Measurements from ENCODE around the gene FAM20C. TPM values are rescaled to one million over a fixed set of nuclear protein-coding genes. Genes with fewer than 3 reads are reported as not detected.

FAM20C gene
- total RNA-seq, 1 experiment from 2014 or later: 87.9 TPM

DNA sequence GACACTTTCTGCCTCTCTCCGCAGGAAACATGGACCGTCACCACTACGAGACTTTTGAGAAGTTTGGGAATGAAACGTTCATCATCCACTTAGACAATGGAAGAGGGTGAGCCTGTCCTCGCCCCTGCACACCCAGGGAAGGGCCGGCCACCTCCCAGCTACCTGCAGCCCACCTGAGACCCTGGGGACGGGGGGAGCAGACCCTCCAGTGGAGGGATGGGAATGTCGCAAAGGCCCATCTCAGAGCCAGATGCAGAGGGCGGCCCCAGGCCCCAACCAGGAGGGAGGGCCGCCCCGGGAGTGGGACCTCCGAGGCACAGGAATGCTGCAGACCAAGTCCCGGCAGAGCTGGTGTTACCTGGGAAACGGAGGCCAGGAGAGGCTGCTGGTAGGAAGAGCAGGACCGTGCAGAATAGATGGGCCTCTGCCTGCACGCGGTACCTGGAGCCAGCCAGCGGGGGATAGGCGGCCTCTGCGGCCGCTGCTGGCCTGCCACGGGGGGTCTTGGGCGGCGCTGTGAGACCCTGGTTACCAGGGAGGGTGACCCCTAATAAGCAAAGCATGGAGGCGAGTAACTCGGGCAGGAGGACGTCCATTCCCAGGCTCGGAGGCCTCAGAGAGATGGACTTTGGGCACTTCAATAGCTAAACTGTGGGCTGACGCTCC, 64.7 kb downstream of the FAM20C start:
- Histone ChIP-seq H3K9me3 (ENCODE audit: low read length) (peaks cover 2% of the 10 kb centered on the region; the same call in 1 of the 2 replicates), H3K9ac (ENCODE audit: low read length) (no peak overlapping the region), H3K4me2 (ENCODE audit: low read length) (no peak overlapping the region), H3K4me3 (ENCODE audit: low read length) (no peak overlapping the region), H3K36me3 (ENCODE audit: low read depth, low read length) (peaks cover 26% of the 10 kb centered on the region), H2AFZ (ENCODE audit: low read length) (no peak overlapping the region), H3K27me3 (ENCODE audit: low read length) (no peaks in the 10 kb centered on the region), H3F3A (ENCODE audit: low read length, unreplicated experiment) (no peaks in the 10 kb centered on the region), H4K20me1 (ENCODE audit: low read length) (no peaks in the 10 kb centered on the region), H3K4me1 (ENCODE audit: insufficient read depth, low read length) (no peaks in the 10 kb centered on the region), H3K27ac (ENCODE audit: low read length) (no peak overlapping the region), H3K9me2 (replicated peaks; ENCODE audit: low read length) (no peaks in the 10 kb centered on the region), H3K79me2 (ENCODE audit: low read length) (no peaks in the 10 kb centered on the region)
- TF ChIP-seq CTCF (conservative IDR thresholded peaks at IDR 0.05; ENCODE audit: low read depth, low read length) (no peak), EZH2phosphoT487 (IDR thresholded peaks at IDR 0.05; ENCODE audit: borderline replicate concordance, low read length) (no peak), EZH2 (IDR thresholded peaks at IDR 0.05; ENCODE audit: low read length, unreplicated experiment) (no peak)
- ATAC-seq: no peak
- BruUV-seq (replicated peaks): no TSS peak
- no peak for DNase-seq
- intact Hi-C loops (cut with micrococcal nuclease): no loop called here
- POLR2A ChIA-PET (ENCODE audit: unreplicated experiment): no interaction called here
- CTCF ChIA-PET: no interaction called here

- no peaks in the 10 kb centered on the region for H3K4me1 ChIP-seq (ENCODE audit: insufficient read depth, low read length)
- no peak overlapping the region for H3K9ac ChIP-seq (ENCODE audit: low read length)
- H3K27ac ChIP-seq (ENCODE audit: low read length): no peak overlapping the region
- no peaks in the 10 kb centered on the region for H3F3A ChIP-seq (ENCODE audit: low read length, unreplicated experiment)
- BruUV-seq (replicated peaks): no TSS peak
- no peak overlapping the region for H2AFZ ChIP-seq (ENCODE audit: low read length)
- no peak overlapping the region for H3K4me3 ChIP-seq (ENCODE audit: low read length)
- ATAC-seq (no peak), DNase-seq (no peak)
- intact Hi-C loops (cut with micrococcal nuclease): no loop called here
- ChIA-PET POLR2A (ENCODE audit: unreplicated experiment) (no interaction called here), CTCF (no interaction called here)
- no peaks in the 10 kb centered on the region for H3K9me2 ChIP-seq (replicated peaks; ENCODE audit: low read length)
- no peaks in the 10 kb centered on the region for H4K20me1 ChIP-seq (ENCODE audit: low read length)
- no peaks in the 10 kb centered on the region for H3K79me2 ChIP-seq (ENCODE audit: low read length)
- no peak overlapping the region for H3K4me2 ChIP-seq (ENCODE audit: low read length)
- no peaks in the 10 kb centered on the region for H3K27me3 ChIP-seq (ENCODE audit: low read length)
- peaks cover 25% of the 10 kb centered on the region for H3K36me3 ChIP-seq (ENCODE audit: low read depth, low read length)
- peaks cover 7% of the 10 kb centered on the region; the same call in 1 of the 2 replicates for H3K9me3 ChIP-seq (ENCODE audit: low read length)
- TF ChIP-seq EZH2 (IDR thresholded peaks at IDR 0.05; ENCODE audit: low read length, unreplicated experiment) (no peak), CTCF (conservative IDR thresholded peaks at IDR 0.05; ENCODE audit: low read depth, low read length) (no peak), EZH2phosphoT487 (IDR thresholded peaks at IDR 0.05; ENCODE audit: borderline replicate concordance, low read length) (no peak)
These were observed 65.2 kb downstream of the FAM20C start for GRCh38 chr7:257647-257992.

GRCh38 chr7:258476-259190, 66.3 kb downstream of the FAM20C start:
- peaks cover 21% of the 10 kb centered on the region; the same call in 1 of the 2 replicates for H3K36me3 ChIP-seq (ENCODE audit: low read depth, low read length)
- H4K20me1 ChIP-seq (ENCODE audit: low read length): no peaks in the 10 kb centered on the region
- peaks cover 8% of the 10 kb centered on the region; the same call in 1 of the 2 replicates for H3K9me3 ChIP-seq (ENCODE audit: low read length)
- POLR2A ChIA-PET (ENCODE audit: unreplicated experiment): no interaction called here
- no peaks in the 10 kb centered on the region for H3F3A ChIP-seq (ENCODE audit: low read length, unreplicated experiment)
- no peaks in the 10 kb centered on the region for H3K9me2 ChIP-seq (replicated peaks; ENCODE audit: low read length)
- H3K27me3 ChIP-seq (ENCODE audit: low read length): no peaks in the 10 kb centered on the region
- no peaks in the 10 kb centered on the region for H3K79me2 ChIP-seq (ENCODE audit: low read length)
- H3K4me3 ChIP-seq (ENCODE audit: low read length): no peak overlapping the region
- H2AFZ ChIP-seq (ENCODE audit: low read length): no peak overlapping the region
- H3K27ac ChIP-seq (ENCODE audit: low read length): no peak overlapping the region
- no peaks in the 10 kb centered on the region for H3K4me1 ChIP-seq (ENCODE audit: insufficient read depth, low read length)
- DNase-seq: no peak
- no peak overlapping the region for H3K4me2 ChIP-seq (ENCODE audit: low read length)
- TF ChIP-seq EZH2 (IDR thresholded peaks at IDR 0.05; ENCODE audit: low read length, unreplicated experiment) (no peak), EZH2phosphoT487 (IDR thresholded peaks at IDR 0.05; ENCODE audit: borderline replicate concordance, low read length) (no peak), CTCF (conservative IDR thresholded peaks at IDR 0.05; ENCODE audit: low read depth, low read length) (no peak)
- BruUV-seq (replicated peaks): no TSS peak
- ATAC-seq: no peak
- intact Hi-C loops (cut with micrococcal nuclease): no loop called here
- CTCF ChIA-PET: no interaction called here
- no peak overlapping the region for H3K9ac ChIP-seq (ENCODE audit: low read length)

Measured in PC-3 (cell line).